D721Med (cell line): Measurements from ENCODE around the gene LPCAT1.

Source experiments
- DNase-seq: peaks from one replicate; pipeline ENCODE4 v3.0.0; 2011; ENCODE audit warnings: low spot score; ENCODE audit not compliant: insufficient read length
- FAIRE-seq: peaks from 2 replicates; lab custom pipeline; 2011; peaks lifted over from hg19 to GRCh38; lab: Jason Lieb, UNC
- TF ChIP-seq, protein P1 (sequence below): IDR thresholded peaks from 2 replicates; pipeline ENCODE4 v1.5.1; 2012; ENCODE audit warnings: mild to moderate bottlenecking, control low read depth; ENCODE audit not compliant: insufficient read depth; ENCODE audit errors: missing control alignments

The LPCAT1 gene

DNA sequence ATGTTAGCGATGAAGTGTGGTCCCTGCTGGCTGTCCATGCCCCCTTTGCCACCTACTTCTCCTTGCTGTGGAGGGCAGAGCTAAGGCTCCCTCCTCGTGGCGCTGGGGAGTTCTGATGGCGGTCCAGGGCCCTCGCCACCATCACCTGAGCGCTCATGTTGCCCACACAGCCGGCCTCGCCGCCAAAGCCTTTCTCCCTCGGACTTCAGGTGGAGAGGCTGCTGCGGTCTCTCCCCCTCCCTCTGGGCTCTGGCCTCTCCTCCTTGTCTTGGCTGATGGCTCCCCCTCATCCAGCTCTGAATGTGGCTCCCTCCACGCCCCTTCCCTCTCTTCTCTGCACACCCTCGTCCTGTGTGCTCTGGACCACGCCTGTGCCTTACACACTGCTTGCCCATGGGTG, 14.5 kb upstream of the LPCAT1 start:
- no peak for FAIRE-seq
- DNase-seq: no peak
- TF ChIP-seq, protein P1, sequence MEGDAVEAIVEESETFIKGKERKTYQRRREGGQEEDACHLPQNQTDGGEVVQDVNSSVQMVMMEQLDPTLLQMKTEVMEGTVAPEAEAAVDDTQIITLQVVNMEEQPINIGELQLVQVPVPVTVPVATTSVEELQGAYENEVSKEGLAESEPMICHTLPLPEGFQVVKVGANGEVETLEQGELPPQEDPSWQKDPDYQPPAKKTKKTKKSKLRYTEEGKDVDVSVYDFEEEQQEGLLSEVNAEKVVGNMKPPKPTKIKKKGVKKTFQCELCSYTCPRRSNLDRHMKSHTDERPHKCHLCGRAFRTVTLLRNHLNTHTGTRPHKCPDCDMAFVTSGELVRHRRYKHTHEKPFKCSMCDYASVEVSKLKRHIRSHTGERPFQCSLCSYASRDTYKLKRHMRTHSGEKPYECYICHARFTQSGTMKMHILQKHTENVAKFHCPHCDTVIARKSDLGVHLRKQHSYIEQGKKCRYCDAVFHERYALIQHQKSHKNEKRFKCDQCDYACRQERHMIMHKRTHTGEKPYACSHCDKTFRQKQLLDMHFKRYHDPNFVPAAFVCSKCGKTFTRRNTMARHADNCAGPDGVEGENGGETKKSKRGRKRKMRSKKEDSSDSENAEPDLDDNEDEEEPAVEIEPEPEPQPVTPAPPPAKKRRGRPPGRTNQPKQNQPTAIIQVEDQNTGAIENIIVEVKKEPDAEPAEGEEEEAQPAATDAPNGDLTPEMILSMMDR: no peak

DNA sequence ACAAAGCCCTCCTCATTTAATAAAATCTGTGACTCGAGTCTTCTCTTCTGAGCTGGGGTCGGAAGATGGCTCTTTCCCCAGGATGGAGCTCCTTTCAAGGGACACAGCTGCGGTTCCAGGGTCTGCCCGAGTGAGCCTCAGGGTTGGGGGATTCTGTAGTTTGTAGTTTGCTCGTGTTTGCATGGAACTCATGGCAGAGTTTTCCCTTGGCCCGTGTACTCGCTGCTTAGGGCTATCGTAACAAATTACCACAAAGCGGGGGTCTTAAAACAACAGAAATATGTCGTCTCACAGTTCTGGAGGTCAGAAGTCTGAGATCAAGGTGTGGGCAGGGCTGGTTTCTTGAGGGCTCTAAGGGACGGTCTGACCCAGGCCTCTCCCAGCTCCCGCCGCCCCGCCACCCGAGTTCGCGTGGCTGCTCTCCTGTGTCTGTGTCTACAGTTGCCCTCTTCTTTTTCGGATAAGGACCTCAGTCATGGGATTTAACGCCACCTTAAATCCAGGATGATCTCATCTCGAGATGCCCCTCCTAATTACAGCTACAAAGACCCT, 13.9 kb upstream of the LPCAT1 start:
- TF ChIP-seq, protein P1: no peak
- no peak for DNase-seq
- FAIRE-seq: no peak

DNA sequence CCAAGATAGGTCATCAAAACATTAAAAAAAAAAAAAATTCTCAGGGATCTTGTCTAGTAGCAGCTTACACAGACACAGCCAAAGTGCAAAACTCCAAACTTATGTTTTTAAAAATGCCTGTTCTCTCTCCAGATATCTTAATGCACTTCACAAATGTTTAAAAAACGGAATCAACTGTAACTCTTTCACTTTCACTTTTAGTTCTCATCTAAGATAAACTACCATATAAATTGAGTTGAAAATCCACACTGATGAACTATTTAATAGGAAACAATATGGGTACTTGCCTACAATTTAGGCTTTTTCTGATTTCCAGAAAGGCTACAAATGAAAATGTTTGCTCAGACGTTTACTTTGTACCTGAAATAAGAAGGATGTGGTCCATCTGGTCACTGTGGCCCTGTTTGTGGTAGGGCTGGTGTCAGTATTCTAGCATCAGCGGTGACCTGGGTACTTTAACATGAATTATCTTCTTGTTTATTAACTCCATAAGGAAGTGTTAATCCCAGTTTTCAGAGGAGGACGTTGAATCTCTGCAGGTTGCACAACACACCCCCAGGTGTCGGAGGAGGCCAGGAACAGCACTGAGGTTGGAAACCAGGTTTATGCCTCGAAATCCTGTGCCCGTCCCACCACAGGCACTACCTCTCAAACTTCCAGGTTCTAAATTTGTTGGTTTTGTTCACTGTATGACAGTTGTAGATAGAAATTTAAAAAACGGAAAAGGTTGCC, 13.3 kb upstream of the LPCAT1 start:
- DNase-seq (no peak), FAIRE-seq (no peak)
- TF ChIP-seq, protein P1: no peak

DNA sequence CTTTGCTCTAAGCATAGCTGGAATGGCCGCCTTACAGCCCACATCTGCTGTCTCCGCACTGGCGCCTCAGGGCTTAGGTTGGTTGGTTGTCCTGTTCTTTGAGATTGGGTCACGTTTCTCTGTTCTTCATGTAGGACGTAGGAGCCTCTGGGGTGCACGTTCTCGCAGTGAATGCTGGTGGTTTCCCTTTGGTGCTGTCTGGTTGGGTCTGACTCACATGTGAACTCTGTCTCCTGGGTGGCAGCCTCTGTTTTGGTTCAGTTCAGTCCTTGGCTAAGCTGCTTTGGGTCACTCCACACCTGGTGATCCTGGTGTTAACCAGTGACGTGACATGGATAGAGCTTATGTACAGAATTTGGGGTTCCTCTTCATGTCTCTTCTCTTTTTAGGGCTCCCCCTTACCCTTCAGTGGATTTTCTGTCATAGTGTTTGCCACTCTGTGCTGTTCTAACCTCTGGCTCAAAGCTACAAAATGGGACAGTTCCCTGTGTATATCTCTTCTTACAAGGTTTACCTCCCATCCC, 12.6 kb upstream of the LPCAT1 start:
- DNase-seq (no peak), FAIRE-seq (no peak)
- TF ChIP-seq, protein P1: no peak

DNA sequence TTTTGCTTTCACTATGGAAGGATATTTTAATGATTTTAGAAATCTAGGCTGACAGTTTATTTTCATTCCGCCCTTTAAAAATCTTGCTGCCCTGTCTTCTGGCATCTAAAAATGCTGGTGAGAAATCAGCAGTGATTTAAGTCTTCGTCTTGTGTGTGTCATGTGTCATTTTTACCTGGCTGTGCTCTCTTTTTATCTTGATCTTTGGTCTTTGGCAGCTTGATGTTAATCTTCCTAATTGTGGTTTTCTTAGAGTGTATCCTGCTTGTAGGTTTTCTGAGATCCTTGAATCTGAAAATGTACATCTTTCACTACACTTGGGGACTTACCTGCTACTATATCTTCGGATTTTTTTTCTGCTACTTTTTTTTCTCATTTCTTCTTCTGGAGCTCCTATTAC, 11.9 kb upstream of the LPCAT1 start:
- FAIRE-seq: no peak
- DNase-seq: no peak
- TF ChIP-seq, protein P1: no peak

DNA sequence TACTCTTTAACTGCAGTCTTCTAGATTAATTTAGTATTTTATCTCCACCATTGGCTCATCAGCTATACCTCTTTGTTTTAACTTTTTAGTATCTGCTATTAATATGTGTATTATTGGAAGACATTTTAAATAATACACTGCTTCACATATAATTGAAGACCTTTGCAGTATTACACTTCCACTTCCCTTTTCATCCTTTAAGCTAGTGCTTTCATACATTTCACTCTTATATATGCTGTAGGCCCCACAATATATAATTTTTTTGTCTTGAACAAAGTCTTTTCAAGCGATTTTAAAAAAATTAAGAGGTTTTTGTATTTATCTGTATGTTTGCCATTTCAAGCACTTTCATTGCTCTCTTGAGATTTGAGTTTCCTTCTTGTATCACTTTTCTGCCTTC, 8.6 kb upstream of the LPCAT1 start:
- no peak for FAIRE-seq
- DNase-seq: no peak
- TF ChIP-seq, protein P1: no peak

DNA sequence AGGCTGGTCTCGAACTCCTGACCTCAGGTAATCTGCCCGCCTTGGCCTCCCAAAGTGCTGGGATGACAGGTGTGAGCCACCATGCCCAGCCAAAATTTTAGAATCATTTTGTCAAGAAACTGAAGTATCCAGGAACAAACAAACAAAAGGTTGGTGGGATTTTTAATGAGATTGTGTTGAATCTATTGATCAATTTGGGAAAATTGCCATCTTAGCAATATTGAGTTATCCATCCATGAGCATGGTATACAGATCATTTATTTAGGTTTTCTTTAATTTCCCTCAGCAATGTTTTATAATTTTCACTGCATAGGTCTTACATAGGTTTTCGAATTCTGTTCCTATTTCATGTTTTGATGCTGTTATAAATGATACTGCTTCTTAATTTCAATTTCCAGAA, 5.7 kb upstream of the LPCAT1 start:
- TF ChIP-seq, protein P1: no peak
- FAIRE-seq (no peak), DNase-seq (no peak)
